ENCODE data around the gene HPS6. TPM values are rescaled to one million over a fixed set of nuclear protein-coding genes. Genes with fewer than 3 reads are reported as not detected.
A peak's percentile ranks its signal among the peaks of the same experiment; 100 is the strongest.
"Not testable (repeated sequence)": the region's sequence is repeated elsewhere in the genome, so short reads cannot be mapped to it uniquely, and the experiment has no call there.

HPS6 gene
- total RNA-seq, 3 donors from 2014 or later (not counting 1 experiment from before 2014, with no cell fraction given) = 10.2 to 20.1 (median 18.5) TPM

DNA sequence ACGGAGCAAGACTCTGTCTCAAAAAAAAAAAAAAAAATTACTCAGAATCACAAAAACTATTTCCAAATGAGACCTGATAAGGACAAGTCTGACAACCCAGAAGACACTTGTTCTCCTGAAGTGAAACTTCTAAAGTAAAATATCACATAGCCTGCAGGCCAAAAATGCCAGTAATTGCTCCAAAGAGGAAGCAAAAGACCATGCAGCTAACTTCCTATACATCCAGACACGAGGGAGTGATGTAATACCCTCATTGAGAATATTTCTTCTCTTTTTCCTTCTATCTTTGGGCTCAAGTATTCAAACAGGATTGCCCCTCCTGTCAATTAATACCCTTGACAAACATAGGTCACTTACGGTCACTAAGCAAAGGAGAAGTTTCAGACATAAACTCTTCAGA is 40.4 kb upstream of the HPS6 start:
- ATAC-seq (no peak), DNase-seq (no peak)
- Mint-ChIP-seq H3K27me3 (ENCODE audit: low read depth in 2 of 2) (no peaks in the 10 kb centered on the region), H3K27ac (peak overlapping the region; percentile 25 to 57), H3K4me1 (peaks cover 0 to 5% of the 10 kb centered on the region in 2 donors), H3K9me3 (no peaks in the 10 kb centered on the region), H3K4me3 (no peak overlapping the region), H3K36me3 (no peaks in the 10 kb centered on the region)
- intact Hi-C loops (cut with micrococcal nuclease) = no loop called here
- Histone ChIP-seq H3K4me3 (ENCODE audit: low read length) (no peak overlapping the region), H3K27ac (ENCODE audit: low read length) (no peak overlapping the region), H3K36me3 (ENCODE audit: control insufficient read depth, insufficient read depth, low read length) (peaks cover 47% of the 10 kb centered on the region), H3K4me1 (ENCODE audit: control insufficient read depth, insufficient read depth, low read length) (no peaks in the 10 kb centered on the region), H3K27me3 (ENCODE audit: control insufficient read depth, insufficient read depth, low read length) (no peaks in the 10 kb centered on the region), H3K9me3 (ENCODE audit: control insufficient read depth, insufficient read depth, low read length) (peaks cover 5% of the 10 kb centered on the region)
- TF ChIP-seq, protein P1, sequence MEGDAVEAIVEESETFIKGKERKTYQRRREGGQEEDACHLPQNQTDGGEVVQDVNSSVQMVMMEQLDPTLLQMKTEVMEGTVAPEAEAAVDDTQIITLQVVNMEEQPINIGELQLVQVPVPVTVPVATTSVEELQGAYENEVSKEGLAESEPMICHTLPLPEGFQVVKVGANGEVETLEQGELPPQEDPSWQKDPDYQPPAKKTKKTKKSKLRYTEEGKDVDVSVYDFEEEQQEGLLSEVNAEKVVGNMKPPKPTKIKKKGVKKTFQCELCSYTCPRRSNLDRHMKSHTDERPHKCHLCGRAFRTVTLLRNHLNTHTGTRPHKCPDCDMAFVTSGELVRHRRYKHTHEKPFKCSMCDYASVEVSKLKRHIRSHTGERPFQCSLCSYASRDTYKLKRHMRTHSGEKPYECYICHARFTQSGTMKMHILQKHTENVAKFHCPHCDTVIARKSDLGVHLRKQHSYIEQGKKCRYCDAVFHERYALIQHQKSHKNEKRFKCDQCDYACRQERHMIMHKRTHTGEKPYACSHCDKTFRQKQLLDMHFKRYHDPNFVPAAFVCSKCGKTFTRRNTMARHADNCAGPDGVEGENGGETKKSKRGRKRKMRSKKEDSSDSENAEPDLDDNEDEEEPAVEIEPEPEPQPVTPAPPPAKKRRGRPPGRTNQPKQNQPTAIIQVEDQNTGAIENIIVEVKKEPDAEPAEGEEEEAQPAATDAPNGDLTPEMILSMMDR (IDR thresholded peaks at IDR 0.05) = no peak
- WGBS (ENCODE audit: insufficient coverage) = 72% methylated on average over 3 of the region's 3 CpGs

DNA sequence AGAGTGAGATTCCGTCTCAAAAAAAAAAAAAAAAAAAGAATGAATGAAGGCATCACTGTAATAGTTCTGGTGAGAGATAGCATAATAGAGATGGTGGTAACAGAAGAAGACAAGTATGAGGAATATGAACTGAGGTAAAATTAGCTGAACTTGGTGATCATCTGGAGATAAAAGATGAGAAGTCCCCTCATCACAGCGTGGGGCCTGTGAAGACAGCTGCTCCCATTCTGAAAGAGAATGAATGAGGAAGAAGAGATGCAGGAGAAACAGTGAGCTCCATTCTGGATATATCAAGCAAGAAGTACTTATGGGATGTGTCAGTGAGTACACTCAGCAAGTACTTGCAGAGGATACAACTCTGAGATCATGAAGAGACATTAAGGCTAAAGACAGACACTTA is 37.9 kb upstream of the HPS6 start:
- ATAC-seq (no peak), DNase-seq (no peak)
- Mint-ChIP-seq H3K27ac (no peak overlapping the region), H3K9me3 (no peaks in the 10 kb centered on the region), H3K4me3 (no peak overlapping the region), H3K27me3 (ENCODE audit: low read depth in 2 of 2) (no peaks in the 10 kb centered on the region), H3K36me3 (no peaks in the 10 kb centered on the region), H3K4me1 (peaks cover 0 to 5% of the 10 kb centered on the region in 2 donors)
- no peaks in the 10 kb centered on the region for H3K9me3 ChIP-seq (ENCODE audit: control insufficient read depth, insufficient read depth, low read length)
- 100% methylated on average over 2 of the region's 2 CpGs for WGBS (ENCODE audit: insufficient coverage)
- no peak overlapping the region for H3K27ac ChIP-seq (ENCODE audit: low read length)
- no peak overlapping the region for H3K4me3 ChIP-seq (ENCODE audit: low read length)
- peaks cover 60% of the 10 kb centered on the region for H3K36me3 ChIP-seq (ENCODE audit: control insufficient read depth, insufficient read depth, low read length)
- intact Hi-C loops (cut with micrococcal nuclease) = no loop called here
- TF ChIP-seq, protein P1 (IDR thresholded peaks at IDR 0.05) = no peak
- H3K27me3 ChIP-seq (ENCODE audit: control insufficient read depth, insufficient read depth, low read length) = no peaks in the 10 kb centered on the region
- H3K4me1 ChIP-seq (ENCODE audit: control insufficient read depth, insufficient read depth, low read length) = no peaks in the 10 kb centered on the region

DNA sequence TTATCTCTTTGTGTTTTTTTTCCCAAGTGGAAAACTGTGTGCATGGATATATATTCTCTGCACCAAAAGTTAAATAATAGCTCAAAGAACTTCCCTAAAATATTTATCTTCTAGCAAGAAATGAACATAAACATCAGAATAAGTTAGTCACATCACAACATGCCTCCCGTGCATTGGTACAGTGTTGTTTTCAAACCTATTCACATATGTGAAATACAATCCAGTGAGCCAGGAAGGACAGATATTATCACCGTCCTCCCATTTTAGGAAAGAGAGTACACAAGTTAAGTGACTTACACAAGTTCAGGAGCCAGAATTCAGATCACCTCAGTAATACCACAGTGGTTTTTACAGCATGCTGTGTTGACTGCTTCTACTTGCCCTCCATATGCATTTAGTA is 31.4 kb upstream of the HPS6 start:
- Mint-ChIP-seq H3K4me1 (no peaks in the 10 kb centered on the region), H3K4me3 (no peak overlapping the region), H3K36me3 (no peaks in the 10 kb centered on the region), H3K9me3 (no peaks in the 10 kb centered on the region), H3K27ac (no peak overlapping the region), H3K27me3 (ENCODE audit: low read depth in 2 of 2) (no peaks in the 10 kb centered on the region)
- Histone ChIP-seq H3K36me3 (ENCODE audit: control insufficient read depth, insufficient read depth, low read length) (peaks cover 28% of the 10 kb centered on the region), H3K4me3 (ENCODE audit: low read length) (no peak overlapping the region), H3K27me3 (ENCODE audit: control insufficient read depth, insufficient read depth, low read length) (no peaks in the 10 kb centered on the region), H3K27ac (ENCODE audit: low read length) (no peak overlapping the region), H3K4me1 (ENCODE audit: control insufficient read depth, insufficient read depth, low read length) (no peaks in the 10 kb centered on the region), H3K9me3 (ENCODE audit: control insufficient read depth, insufficient read depth, low read length) (no peaks in the 10 kb centered on the region)
- DNase-seq = no peak
- intact Hi-C loops (cut with micrococcal nuclease) = no loop called here
- no peak for ATAC-seq
- TF ChIP-seq, protein P1 (IDR thresholded peaks at IDR 0.05) = no peak
- WGBS (ENCODE audit: insufficient coverage) = 95% methylated on average over 2 of the region's 2 CpGs

DNA sequence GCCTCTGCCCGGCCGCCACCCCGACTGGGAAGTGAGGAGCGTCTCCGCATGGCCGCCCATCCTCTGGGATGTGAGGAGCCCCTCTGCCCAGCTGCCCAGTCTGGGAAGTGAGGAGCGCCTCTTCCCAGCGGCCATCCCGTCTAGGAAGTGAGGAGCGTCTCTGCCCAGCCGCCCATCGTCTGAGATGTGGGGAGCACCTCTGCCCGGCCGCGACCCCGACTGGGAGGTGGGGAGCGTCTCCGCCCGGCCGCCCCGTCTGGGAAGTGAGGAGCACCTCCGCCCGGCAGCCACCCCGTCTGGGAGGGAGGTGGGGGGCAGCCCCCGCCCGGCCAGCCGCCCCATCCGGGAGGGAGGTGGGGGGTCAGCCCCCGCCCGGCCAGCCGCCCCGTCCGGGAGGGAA is 29.3 kb upstream of the HPS6 start:
- H3K27me3 Mint-ChIP-seq (ENCODE audit: low read depth in 2 of 2); H3K4me1 ChIP-seq (ENCODE audit: control insufficient read depth, insufficient read depth, low read length); ATAC-seq; H3K36me3 Mint-ChIP-seq; H3K4me3 ChIP-seq (ENCODE audit: low read length); H3K27ac ChIP-seq (ENCODE audit: low read length); H3K27ac Mint-ChIP-seq; H3K27me3 ChIP-seq (ENCODE audit: control insufficient read depth, insufficient read depth, low read length); H3K9me3 ChIP-seq (ENCODE audit: control insufficient read depth, insufficient read depth, low read length); intact Hi-C loops (cut with micrococcal nuclease); DNase-seq; H3K9me3 Mint-ChIP-seq; H3K4me3 Mint-ChIP-seq; H3K4me1 Mint-ChIP-seq: not testable (repeated sequence)
- H3K36me3 ChIP-seq (ENCODE audit: control insufficient read depth, insufficient read depth, low read length) = peaks cover 16% of the 10 kb centered on the region
- 97% methylated on average over 33 of the region's 33 CpGs for WGBS (ENCODE audit: insufficient coverage)
